DMS53 (cell line): ENCODE results near the gene LLPH.
A peak's percentile ranks its signal among the peaks of the same experiment; 100 is the strongest.

Source experiments
- DNase-seq: peaks from one replicate; lab custom pipeline; 2025; lab: John Stamatoyannopoulos, UW

The LLPH gene

GRCh38 chr12:66142826-66143225 is 12.3 kb upstream of the LLPH start:
- no peak for DNase-seq

GRCh38 chr12:66141299-66141698 is 10.7 kb upstream of the LLPH start:
- DNase-seq: no peak

GRCh38 chr12:66140731-66141130 is 10.2 kb upstream of the LLPH start:
- peak; percentile 31 for DNase-seq

GRCh38 chr12:66139328-66139727 is 8.8 kb upstream of the LLPH start:
- DNase-seq: no peak

- DNase-seq: no peak
These were observed 7.4 kb upstream of the LLPH start for GRCh38 chr12:66137937-66138336.

- DNase-seq: peak; percentile 47
These were observed 1.9 kb upstream of the LLPH start for GRCh38 chr12:66132408-66132807.

- peak; percentile 52 for DNase-seq
These were observed 628 bp upstream of the LLPH start for GRCh38 chr12:66131067-66131688.

- DNase-seq: peak; percentile 65
These were observed 650 bp downstream of the LLPH start for GRCh38 chr12:66129934-66130266.

GRCh38 chr12:66127650-66128049 is 2.9 kb downstream of the LLPH start:
- DNase-seq: no peak

GRCh38 chr12:66120477-66120876 is 10.1 kb downstream of the LLPH start:
- no peak for DNase-seq

- DNase-seq: no peak
These were observed 10.7 kb downstream of the LLPH start for GRCh38 chr12:66119870-66120241.

GRCh38 chr12:66119229-66119869 is 11.2 kb downstream of the LLPH start:
- no peak for DNase-seq

- no peak for DNase-seq
These were observed 12.2 kb downstream of the LLPH start for GRCh38 chr12:66118240-66118891.

GRCh38 chr12:66117242-66117641 is 13.3 kb downstream of the LLPH start:
- DNase-seq: no peak

- DNase-seq: no peak
These were observed 15.4 kb downstream of the LLPH start for GRCh38 chr12:66115071-66115600.

- DNase-seq: no peak
These were observed 17.1 kb downstream of the LLPH start for GRCh38 chr12:66113471-66113870.

GRCh38 chr12:66111605-66112004 is 18.9 kb downstream of the LLPH start:
- DNase-seq: no peak

GRCh38 chr12:66109056-66109455 is 21.5 kb downstream of the LLPH start:
- DNase-seq: no peak

- DNase-seq: no peak
These were observed 22.2 kb downstream of the LLPH start for GRCh38 chr12:66108386-66108785.

- DNase-seq: peak; percentile 95
These were observed 23.1 kb downstream of the LLPH start for GRCh38 chr12:66107451-66107915.

GRCh38 chr12:66103016-66103913 is 27.3 kb downstream of the LLPH start:
- peak; percentile 40 for DNase-seq

GRCh38 chr12:66092559-66093269 is 37.8 kb downstream of the LLPH start:
- DNase-seq: peak; percentile 24
